CD14-positive monocyte (primary cell): ENCODE results near the gene RNF186. TPM values are rescaled to one million over a fixed set of nuclear protein-coding genes. Genes with fewer than 3 reads are reported as not detected.
A peak's percentile ranks its signal among the peaks of the same experiment; 100 is the strongest.

Experiments used
- DNase-seq, 3 donors: peaks; one replicate each; pipeline ENCODE4 v3.0.0-alpha.2; 2011 to 2022
- H2AFZ ChIP-seq: 2 replicates; pipeline ENCODE4 v1.6.0; 2012; ENCODE audit warnings: mild to moderate bottlenecking, low read depth, low read length, inconsistent platforms; ENCODE audit not compliant: insufficient read depth, poor library complexity, severe bottlenecking
- H3K27ac ChIP-seq, 2 donors: 1 replicate in 1 of 2; 2 replicates in 1 of 2; pipeline ENCODE4 v1.5.1; 2012 to 2013; ENCODE audit warnings: low read length in 2 of 2, control low read depth in 1 of 2, inconsistent platforms in 1 of 2, low read depth in 1 of 2, mild to moderate bottlenecking in 1 of 2
- H3K27me3 ChIP-seq, 2 donors: one replicate each; pipeline versions ENCODE4 v1.6.0 to v1.6.1; 2011 to 2013; ENCODE audit warnings: low read length in 2 of 2; ENCODE audit not compliant: control insufficient read depth in 2 of 2, insufficient read depth in 2 of 2
- H3K36me3 ChIP-seq, 2 donors: replicated peaks in 1 of 2; 1 replicate in 1 of 2; 2 replicates in 1 of 2; pipeline versions ENCODE4 v1.5.1 to v1.6.1; 2012 to 2013; ENCODE audit warnings: low read length in 2 of 2, control low read depth in 1 of 2, inconsistent platforms in 1 of 2, mild to moderate bottlenecking in 1 of 2; ENCODE audit not compliant: insufficient read depth in 2 of 2, control insufficient read depth in 1 of 2
- H3K4me1 ChIP-seq, 2 donors: 1 replicate in 1 of 2; 2 replicates in 1 of 2; pipeline versions ENCODE4 v1.5.1 to v1.6.1; 2012 to 2013; ENCODE audit warnings: low read length in 2 of 2, control low read depth in 1 of 2, inconsistent platforms in 1 of 2, mild to moderate bottlenecking in 1 of 2, moderate library complexity in 1 of 2; ENCODE audit not compliant: insufficient read depth in 2 of 2, control insufficient read depth in 1 of 2
- H3K4me2 ChIP-seq: replicated peaks from 2 replicates; pipeline ENCODE3; 2012; ENCODE audit warnings: low read length, moderate library complexity, mild to moderate bottlenecking; ENCODE audit not compliant: poor library complexity, severe bottlenecking; ENCODE audit errors: extremely low read depth
- H3K4me3 ChIP-seq, 3 experiments: fragments of 200-600 bp in 1 of 3; sonication (generic) in 1 of 3; replicated peaks in 1 of 3; 1 replicate in 2 of 3; 2 replicates in 1 of 3; pipeline ENCODE4 v1.5.1; 2011 to 2013; ENCODE audit warnings: low read length in 3 of 3, mild to moderate bottlenecking in 3 of 3, control low read depth in 2 of 3, low read depth in 2 of 3, inconsistent platforms in 1 of 3, moderate library complexity in 1 of 3
- H3K79me2 ChIP-seq: 2 replicates; pipeline ENCODE4 v1.6.0; 2012; ENCODE audit warnings: mild to moderate bottlenecking, control low read depth, inconsistent platforms, low read length, moderate library complexity; ENCODE audit not compliant: insufficient read depth
- H3K9ac ChIP-seq: 2 replicates; pipeline ENCODE4 v1.6.0; 2017; ENCODE audit warnings: low read length, mild to moderate bottlenecking; ENCODE audit not compliant: insufficient read depth, poor library complexity, severe bottlenecking
- H3K9me3 ChIP-seq, 2 donors: replicated peaks in 1 of 2; 1 replicate in 1 of 2; 2 replicates in 1 of 2; pipeline versions ENCODE4 v1.5.1 to v1.6.1; 2012 to 2013; ENCODE audit warnings: low read length in 2 of 2, control low read depth in 1 of 2; ENCODE audit not compliant: control insufficient read depth in 1 of 2, insufficient read depth in 1 of 2
- H4K20me1 ChIP-seq: 2 replicates; pipeline ENCODE4 v1.6.0; 2012; ENCODE audit warnings: mild to moderate bottlenecking, low read length, control low read depth, moderate library complexity; ENCODE audit not compliant: insufficient read depth
- H3K27ac Mint-ChIP-seq, 7 donors: one replicate each; pipeline ENCODE4 v1.8.0; 2020; ENCODE audit warnings: mild to moderate bottlenecking in 7 of 7, mixed read lengths in 7 of 7, moderate library complexity in 6 of 7, inconsistent platforms in 2 of 7
- H3K27me3 Mint-ChIP-seq, 3 donors: one replicate each; pipeline ENCODE4 v1.8.0; 2021 to 2022; ENCODE audit warnings: low read depth in 3 of 3, mild to moderate bottlenecking in 3 of 3, mixed read lengths in 3 of 3, moderate library complexity in 3 of 3, inconsistent platforms in 1 of 3
- H3K36me3 Mint-ChIP-seq, 2 donors: one replicate each; pipeline ENCODE4 v1.8.0; 2020; ENCODE audit warnings: mixed read lengths in 2 of 2, inconsistent platforms in 1 of 2, mild to moderate bottlenecking in 1 of 2
- H3K4me1 Mint-ChIP-seq: one replicate; pipeline ENCODE4 v1.8.0; 2020; ENCODE audit warnings: mild to moderate bottlenecking, mixed read lengths
- H3K4me3 Mint-ChIP-seq, 2 donors: one replicate each; pipeline ENCODE4 v1.8.0; 2020; ENCODE audit warnings: mild to moderate bottlenecking in 2 of 2, mixed read lengths in 2 of 2, moderate library complexity in 1 of 2
- H3K9me3 Mint-ChIP-seq, 7 donors: one replicate each; pipeline ENCODE4 v1.8.0; 2020 to 2022; ENCODE audit warnings: mixed read lengths in 7 of 7, mild to moderate bottlenecking in 6 of 7, moderate library complexity in 6 of 7, inconsistent platforms in 2 of 7
- WGBS: methylation state at CpG from one replicate; pipeline ENCODE4 v1.1.5; 2013; ENCODE audit warnings: missing lambda C conversion rate; ENCODE audit not compliant: insufficient coverage; 5-methylcytosine and 5-hydroxymethylcytosine counted together
- intact Hi-C, 2 donors: fragments of 100-400 bp; cut with micrococcal nuclease; formaldehyde crosslinking; loops; one replicate each; pipeline versions ENCODE4 v1.15.0 to v1.15.1; 2023
- polyA plus RNA-seq, 3 donors: library from polyadenylated mRNA; depleted of rRNA in 1 of 3; unstranded in 2 of 3; stranded (reverse) in 1 of 3; fragments of 300-500 nt in 2 of 3; fragments of >200 nt in 1 of 3; fragmentation: Illumina TruSeq in 2 of 3; gene quantifications; 1 replicate in 2 of 3; 2 replicates in 1 of 3; pipeline ENCODE4 v1.2.3, GENCODE V29; 2012 to 2021
- TF ChIP-seq, protein P1 (sequence below): fragments of 200-600 bp; IDR thresholded peaks from one replicate; pipeline ENCODE4 v1.8.0; 2022; ENCODE audit warnings: antibody characterized with exemption, mild to moderate bottlenecking

RNF186 gene
- polyA plus RNA-seq, 3 donors, result not detected

DNA sequence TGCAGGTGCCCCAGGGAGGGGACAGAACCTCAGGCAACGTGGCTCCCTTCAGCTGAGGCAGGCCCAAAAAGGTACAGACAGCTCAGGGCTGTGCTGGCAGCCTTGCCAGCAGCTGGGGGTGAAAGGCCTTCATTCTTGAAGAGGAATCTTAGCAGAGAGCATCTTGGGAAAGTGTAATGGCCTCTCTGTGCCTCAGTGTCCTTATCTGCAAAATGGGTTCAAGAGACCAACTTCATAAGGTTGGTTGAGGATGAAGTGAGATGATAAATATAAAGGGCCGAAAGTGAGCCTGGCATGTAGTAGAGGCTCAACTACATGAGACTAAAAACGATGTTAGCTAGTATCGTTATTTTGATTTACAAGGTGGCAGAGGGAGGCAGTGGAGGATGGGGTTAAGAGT is 41.6 kb downstream of the RNF186 start:
- no peaks in the 10 kb centered on the region for H3K27me3 ChIP-seq
- H3K9me3 ChIP-seq, result no peaks in the 10 kb centered on the region
- Mint-ChIP-seq H3K4me1 (no peaks in the 10 kb centered on the region), H3K4me3 (no peak overlapping the region), H3K9me3 (no peaks in the 10 kb centered on the region), H3K36me3 (peaks cover 52 to 72% of the 10 kb centered on the region in 2 donors), H3K27ac (peak overlapping the region in 1 of 7 donors; percentile 14), H3K27me3 (no peaks in the 10 kb centered on the region)
- H2AFZ ChIP-seq, result no peak overlapping the region
- no peak overlapping the region for H3K27ac ChIP-seq
- intact Hi-C loops, result no loop called here
- peaks cover 45 to 83% of the 10 kb centered on the region in 2 donors for H3K36me3 ChIP-seq
- no peak for DNase-seq
- no peaks in the 10 kb centered on the region for H4K20me1 ChIP-seq
- no peaks in the 10 kb centered on the region for H3K79me2 ChIP-seq
- no peaks in the 10 kb centered on the region for H3K4me1 ChIP-seq
- TF ChIP-seq, protein P1, sequence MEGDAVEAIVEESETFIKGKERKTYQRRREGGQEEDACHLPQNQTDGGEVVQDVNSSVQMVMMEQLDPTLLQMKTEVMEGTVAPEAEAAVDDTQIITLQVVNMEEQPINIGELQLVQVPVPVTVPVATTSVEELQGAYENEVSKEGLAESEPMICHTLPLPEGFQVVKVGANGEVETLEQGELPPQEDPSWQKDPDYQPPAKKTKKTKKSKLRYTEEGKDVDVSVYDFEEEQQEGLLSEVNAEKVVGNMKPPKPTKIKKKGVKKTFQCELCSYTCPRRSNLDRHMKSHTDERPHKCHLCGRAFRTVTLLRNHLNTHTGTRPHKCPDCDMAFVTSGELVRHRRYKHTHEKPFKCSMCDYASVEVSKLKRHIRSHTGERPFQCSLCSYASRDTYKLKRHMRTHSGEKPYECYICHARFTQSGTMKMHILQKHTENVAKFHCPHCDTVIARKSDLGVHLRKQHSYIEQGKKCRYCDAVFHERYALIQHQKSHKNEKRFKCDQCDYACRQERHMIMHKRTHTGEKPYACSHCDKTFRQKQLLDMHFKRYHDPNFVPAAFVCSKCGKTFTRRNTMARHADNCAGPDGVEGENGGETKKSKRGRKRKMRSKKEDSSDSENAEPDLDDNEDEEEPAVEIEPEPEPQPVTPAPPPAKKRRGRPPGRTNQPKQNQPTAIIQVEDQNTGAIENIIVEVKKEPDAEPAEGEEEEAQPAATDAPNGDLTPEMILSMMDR, result no peak
- no peak overlapping the region for H3K4me3 ChIP-seq
- WGBS, result 94% methylated on average over 4 of the region's 4 CpGs
- no peak overlapping the region for H3K4me2 ChIP-seq
- no peak overlapping the region for H3K9ac ChIP-seq

DNA sequence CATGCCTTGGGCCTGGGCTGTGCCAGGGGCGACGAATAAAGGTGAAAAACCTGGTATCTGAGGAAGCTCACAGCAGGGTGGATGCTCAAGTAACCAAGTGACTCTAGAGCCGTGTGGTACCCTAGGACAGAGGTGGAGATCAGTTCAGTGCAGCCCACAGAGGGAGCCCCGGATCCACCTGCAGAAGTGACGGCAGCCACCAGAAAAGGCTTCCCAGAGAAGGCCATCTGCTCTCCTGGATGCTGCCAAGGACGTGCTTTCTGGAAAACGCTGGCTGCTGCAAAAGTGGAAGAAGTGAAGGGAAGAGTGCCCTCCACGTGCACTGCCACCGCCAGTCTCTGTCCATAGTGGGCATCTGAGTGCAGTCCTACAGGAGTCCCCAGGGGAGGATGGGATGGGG is 43.0 kb downstream of the RNF186 start:
- H3K4me3 ChIP-seq, result no peak overlapping the region
- WGBS, result 98% methylated on average over 9 of the region's 9 CpGs
- Mint-ChIP-seq H3K27ac (peak overlapping the region in 1 of 7 donors; percentile 62), H3K4me1 (no peaks in the 10 kb centered on the region), H3K36me3 (peaks cover 54 to 71% of the 10 kb centered on the region in 2 donors), H3K4me3 (no peak overlapping the region), H3K27me3 (no peaks in the 10 kb centered on the region), H3K9me3 (peaks cover 0 to 1% (median 0%) of the 10 kb centered on the region in 7 donors)
- intact Hi-C loops, result no loop called here
- H2AFZ ChIP-seq, result no peak overlapping the region
- H3K79me2 ChIP-seq, result no peaks in the 10 kb centered on the region
- no peaks in the 10 kb centered on the region for H4K20me1 ChIP-seq
- no peak overlapping the region for H3K4me2 ChIP-seq
- no peaks in the 10 kb centered on the region for H3K9me3 ChIP-seq
- TF ChIP-seq, protein P1, result no peak
- no peak overlapping the region for H3K9ac ChIP-seq
- peaks cover 40 to 83% of the 10 kb centered on the region in 2 donors for H3K36me3 ChIP-seq
- H3K27ac ChIP-seq, result no peak overlapping the region
- no peaks in the 10 kb centered on the region for H3K4me1 ChIP-seq
- no peaks in the 10 kb centered on the region for H3K27me3 ChIP-seq
- DNase-seq, result no peak
